NCI-H774 (cell line): ENCODE results near the gene TP53RK.
"Not testable (repeated sequence)": the region's sequence is repeated elsewhere in the genome, so short reads cannot be mapped to it uniquely, and the experiment has no call there.

Experiments used
- DNase-seq: peaks from one replicate; lab custom pipeline; 2025; lab: John Stamatoyannopoulos, UW

TP53RK gene

DNA sequence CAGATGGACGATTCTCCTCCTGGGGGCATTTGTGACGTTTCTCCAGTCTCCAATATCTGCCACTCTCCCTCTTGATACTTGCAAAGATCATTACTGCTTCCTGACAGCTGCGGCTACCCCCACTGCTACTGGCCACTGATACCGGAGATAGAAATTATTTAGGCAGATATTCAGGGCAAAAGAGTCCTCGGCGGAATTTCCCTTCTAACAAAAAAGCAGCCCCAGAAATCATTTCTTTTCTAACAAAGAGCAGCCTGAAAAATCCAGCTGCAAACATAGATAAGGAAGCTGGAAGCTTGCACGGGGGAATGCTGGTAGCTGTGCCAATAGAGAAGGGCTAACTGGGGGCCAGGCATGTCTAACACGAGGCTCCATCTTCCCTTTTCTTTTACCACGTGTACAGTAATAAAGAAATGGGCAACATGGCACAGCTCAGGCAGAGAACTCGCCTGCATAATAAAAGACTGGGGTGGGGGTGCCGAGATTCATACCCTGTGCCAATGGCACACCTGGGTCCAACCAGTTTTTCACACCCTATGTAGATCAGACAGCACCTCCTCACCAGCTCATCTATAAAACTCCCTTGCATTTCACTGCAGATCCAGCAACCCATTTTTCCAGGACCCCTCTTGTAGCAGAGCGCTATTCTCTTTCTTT, 6.1 kb downstream of the TP53RK start:
- no peak for DNase-seq

DNA sequence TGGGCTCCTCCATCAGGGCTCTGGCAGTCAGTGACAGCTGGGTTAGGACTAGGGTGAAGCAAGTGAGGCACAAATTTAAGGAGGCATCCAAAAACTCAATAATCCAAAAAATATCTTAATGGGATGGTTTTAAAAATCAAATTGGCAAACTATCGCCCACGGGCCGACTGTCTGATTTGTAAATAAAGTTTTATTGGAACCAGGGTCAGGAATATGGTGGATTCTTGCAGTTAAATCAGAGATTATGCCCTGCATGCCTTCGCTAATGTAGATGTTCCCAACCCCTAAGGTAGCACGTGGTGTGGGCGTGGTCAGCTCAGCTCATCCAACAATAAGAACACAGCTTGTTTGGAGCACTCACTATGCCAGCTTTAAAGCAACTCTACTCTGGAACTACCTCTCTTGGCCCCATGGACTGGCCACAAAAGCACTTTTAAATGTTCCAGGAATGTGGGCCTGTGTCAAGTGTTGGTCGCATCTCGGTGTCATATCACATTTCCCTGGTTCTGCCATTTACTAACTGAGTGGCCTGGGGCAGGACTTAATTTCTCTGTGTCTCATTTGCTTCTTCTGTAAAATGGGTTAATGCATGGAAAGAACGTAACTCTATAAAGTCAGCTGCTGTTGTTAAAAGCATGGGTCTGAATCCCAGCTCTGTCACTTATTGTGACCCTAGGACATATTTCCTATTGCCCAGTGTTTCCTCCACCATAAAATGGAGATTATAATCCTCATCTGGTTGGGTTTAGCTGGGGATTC, 7.0 kb downstream of the TP53RK start:
- no peak for DNase-seq

- peak; percentile 52 for DNase-seq
These were observed 8.0 kb downstream of the TP53RK start for GRCh38 chr20:46681032-46681854.

DNA sequence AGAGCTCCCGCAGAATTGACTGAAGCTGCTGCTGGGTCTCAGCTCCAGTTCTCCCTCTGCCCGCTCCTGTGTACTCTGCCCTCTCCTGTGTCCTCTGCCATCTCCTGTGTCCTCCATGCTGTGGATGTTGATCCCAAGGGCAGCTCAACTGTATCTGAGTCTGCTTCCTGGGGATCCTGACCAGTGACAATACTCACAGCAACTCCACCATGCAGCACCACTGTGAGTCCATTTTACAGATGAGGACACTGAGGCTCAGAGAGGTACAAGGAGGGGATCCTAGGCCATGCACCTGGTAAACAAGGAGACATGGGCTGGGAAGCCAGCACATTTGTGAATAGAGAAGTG, 8.6 kb downstream of the TP53RK start:
- DNase-seq = no peak

DNA sequence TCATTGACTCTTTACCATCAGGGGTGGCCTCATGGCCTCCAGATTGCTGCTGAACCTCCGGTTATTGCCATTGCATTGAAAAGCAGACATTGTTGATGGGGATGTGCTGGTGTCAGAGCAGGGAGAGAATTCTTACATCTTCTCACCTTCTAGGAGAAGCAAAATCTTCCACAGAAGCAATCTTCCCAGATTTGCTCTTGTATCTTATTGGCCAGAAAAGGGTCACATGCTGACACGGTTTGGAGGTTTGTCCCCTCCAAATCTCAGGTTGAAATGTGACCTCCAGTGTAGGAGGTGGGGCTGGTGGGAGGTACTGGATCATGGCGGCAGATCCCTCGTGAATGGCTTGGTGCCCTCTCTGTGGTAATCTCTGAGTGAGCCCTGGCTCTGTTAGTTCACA, 10.7 kb downstream of the TP53RK start:
- DNase-seq = no peak

GRCh38 chr20:46677608-46678007, 11.6 kb downstream of the TP53RK start:
- DNase-seq = no peak

- DNase-seq = not testable (repeated sequence)
These were observed 12.5 kb downstream of the TP53RK start for GRCh38 chr20:46676649-46677316.

GRCh38 chr20:46674253-46675083, 14.8 kb downstream of the TP53RK start:
- DNase-seq = no peak

DNA sequence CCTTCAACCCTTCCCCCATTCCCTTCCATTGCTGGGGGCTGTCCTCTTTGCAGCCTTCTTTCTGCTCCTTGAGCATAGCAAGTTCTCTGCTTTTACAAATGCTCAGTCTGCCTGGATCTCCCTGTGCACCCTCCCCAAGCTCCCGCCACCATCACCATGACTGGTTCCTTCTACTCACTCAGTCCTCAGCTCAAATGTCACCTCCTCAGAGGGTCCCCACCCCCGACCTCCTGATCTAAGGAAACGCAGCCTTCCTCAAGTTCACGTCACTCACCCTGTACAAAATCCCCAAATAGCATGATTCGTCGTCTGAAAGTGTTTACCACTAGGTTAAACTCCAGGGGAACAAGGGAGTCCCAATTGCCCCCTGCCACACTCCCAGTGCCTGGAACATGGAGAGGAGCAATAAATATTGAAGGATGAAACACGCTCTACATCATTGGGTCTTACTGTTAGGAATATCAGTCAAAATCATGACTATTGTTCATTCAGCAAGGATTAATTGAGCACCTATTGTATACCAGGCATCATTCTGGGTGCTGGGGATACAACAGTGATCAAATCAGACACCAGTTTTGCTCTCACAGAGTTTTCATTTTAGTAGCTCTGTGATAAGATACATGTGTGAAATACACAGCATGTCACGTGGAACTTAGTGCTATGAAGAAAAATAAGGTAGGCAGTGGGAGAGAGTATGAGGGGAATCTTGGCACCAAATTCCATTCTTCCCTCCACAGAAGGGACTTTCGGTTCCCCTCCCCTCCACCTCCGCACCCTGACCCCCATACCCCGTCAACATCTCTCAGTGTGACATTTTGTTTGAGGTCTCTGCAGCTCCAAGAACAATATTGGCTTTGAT, 15.6 kb downstream of the TP53RK start:
- DNase-seq = no peak

DNA sequence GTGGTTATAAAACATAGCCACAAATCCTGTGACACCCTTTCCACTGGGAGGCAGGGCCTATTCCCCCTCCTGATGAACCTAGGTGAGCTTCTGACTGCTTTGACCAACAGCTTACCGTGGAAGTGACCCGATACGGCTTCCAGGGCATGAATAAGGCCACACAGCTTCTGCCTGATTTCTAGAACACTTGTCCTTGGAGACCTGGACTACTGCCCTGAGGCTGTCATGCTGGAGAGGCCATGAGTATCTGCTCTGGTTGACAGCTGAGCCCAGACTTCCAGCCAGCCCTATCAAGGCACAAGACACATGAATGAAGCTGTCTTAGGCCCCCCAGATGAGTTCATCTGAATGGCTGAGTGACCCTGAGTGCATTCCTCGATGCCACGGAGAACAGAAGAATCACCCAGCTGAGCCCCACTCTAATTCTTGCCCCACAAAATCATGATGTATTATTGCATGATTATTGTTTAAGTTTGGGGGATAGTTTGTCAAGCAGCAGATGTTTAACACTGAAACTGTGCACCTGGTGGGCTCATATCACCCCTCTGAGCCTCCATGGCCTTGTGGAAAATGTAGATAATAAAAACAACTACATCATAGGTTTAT, 16.6 kb downstream of the TP53RK start:
- no peak for DNase-seq

- no peak for DNase-seq
These were observed 17.2 kb downstream of the TP53RK start for GRCh38 chr20:46671866-46672542.

GRCh38 chr20:46670585-46671584, 18.4 kb downstream of the TP53RK start:
- DNase-seq = no peak

DNA sequence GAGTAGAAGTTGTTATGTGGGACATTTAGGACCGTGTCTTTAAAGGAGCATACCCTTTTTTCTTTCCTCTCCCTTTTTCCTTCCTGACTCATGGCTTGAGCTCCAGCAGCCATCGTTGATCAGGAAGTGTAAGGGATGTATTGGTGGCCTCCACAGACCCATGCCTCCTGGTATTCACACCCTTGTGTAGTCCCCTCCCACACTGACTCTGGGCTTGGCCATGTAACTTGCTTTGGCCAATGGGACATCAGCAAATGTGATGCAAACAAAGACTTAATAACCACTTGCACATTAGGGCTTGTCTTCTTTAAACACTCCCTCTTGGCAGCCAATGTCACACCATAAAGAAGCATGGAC, 19.0 kb downstream of the TP53RK start:
- no peak for DNase-seq

GRCh38 chr20:46666818-46667515, 22.3 kb downstream of the TP53RK start:
- DNase-seq = no peak

GRCh38 chr20:46666306-46666705, 22.9 kb downstream of the TP53RK start:
- no peak for DNase-seq

GRCh38 chr20:46665602-46666001, 23.6 kb downstream of the TP53RK start:
- no peak for DNase-seq

GRCh38 chr20:46663531-46663930, 25.7 kb downstream of the TP53RK start:
- no peak for DNase-seq

DNA sequence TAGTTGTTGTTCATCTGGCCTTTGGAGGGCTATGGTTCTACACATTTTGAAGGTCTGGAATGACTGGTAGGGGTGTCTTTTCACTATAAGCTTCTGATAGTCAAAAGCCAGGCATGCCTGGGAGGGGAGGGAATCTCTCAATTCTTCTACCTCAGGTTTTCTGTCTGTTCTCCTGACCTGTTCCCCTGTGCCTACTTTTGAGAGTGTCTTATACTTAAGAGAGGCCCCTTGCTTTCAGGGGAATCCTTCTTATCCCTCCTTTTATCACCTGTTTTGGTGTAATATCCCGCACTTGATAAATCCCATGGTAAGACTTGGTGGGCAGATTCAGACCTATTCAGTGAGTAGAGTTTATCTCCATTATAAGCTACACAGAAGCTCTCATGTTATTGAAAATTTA, 27.6 kb downstream of the TP53RK start:
- no peak for DNase-seq
